Forelimb muscle (tissue), 1 donor: ENCODE results near the gene DIO1. TPM values are rescaled to one million over a fixed set of nuclear protein-coding genes. Genes with fewer than 3 reads are reported as not detected.

Experiments
- DNase-seq: peaks from one replicate; pipeline ENCODE4 v3.0.0-alpha.2; 2013; ENCODE audit warnings: low read depth
- polyA plus RNA-seq: library from polyadenylated mRNA; unstranded; fragments of 120-200 nt; gene quantifications from one replicate; pipeline ENCODE4 v1.2.1, GENCODE V29; 2013; ENCODE audit not compliant: insufficient read length

Gene DIO1
- polyA plus RNA-seq, 1 donor: 0.37 TPM

DNA sequence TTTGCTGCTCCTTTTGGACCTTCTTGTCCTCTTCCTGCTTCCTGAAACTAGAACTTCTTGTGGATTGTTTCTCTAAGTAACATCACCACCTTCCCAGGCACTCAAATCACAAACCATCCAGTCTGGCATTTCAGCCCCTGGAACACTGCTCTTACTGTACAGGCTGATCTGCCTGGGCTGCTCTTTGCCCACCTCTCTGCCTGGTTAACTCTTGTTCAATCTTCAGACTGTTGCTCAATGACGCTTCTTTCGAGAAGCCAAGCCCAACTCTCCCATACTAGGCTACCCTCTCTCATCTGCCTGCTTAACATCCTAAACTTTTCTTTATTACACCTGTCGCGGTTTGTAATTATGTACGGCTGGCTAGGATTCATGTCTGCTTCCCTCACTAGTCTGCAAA, 657 bp downstream of the DIO1 start:
- no peak for DNase-seq

DNA sequence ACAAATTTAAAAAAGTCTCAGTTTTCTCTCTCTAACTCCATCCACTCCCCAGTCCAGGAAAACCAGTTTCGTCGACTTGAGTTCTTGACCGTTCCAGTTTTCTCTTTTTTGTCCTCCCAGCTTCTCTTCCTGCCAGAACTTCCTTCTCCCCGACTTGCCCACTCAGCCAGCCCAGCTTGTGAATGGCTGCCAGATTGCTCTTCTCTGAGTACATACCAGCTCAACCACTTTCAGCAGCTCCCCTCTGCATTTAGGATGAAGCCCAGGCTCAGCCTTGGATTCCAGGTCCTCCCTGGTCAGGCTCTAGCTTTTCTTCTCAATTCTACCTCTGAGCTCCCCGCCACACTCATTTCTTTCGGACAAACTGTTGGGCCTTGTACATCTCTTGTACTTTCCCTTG, 1.4 kb downstream of the DIO1 start:
- DNase-seq: no peak

DNA sequence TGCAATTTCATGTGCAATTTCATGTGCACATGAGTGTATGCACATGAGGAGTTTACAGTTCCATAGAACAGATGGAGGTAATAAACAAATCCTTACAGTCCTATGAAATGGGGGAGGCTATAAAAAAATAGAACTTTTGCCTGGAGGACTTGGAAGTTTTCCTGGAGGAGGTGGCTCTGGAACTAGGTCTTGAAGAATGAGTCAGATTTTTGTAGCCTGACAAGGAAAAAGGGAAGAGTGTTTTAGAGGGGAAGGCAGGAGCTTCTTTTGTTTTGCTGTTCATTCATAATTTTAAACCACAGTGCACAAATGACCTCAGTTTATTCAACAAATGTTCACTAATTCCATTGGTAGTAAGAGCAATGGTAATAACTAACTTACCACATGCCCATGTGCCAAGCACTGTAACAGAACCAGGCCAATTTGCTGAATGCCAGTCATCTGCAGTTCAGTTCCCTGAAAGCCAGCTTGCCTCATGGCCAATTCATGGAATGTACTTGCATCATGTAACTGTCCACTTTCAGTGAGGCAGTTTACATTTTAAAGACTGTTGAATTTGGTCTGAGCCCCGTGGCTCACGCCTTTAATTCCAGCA, 2.7 kb downstream of the DIO1 start:
- DNase-seq: no peak

DNA sequence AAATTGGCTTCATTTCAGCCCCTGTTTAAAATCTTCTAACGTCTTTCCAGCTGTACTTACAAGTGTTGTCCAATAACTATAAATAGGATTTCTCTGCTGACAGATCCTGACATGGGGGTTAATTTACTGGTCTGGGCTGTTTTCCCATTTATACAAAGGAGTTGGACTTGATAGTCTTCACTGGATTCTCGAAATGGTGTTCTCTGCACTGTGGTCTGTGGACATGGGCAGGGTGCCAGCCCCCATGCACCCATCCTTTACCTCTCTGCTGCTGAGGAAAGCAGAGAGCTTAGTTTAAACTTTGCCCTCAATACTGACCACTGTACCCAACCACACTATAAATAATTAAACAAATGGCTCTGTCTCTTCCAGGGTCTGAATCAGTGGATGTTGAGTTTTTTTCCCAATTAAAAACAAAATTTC, 5.2 kb downstream of the DIO1 start:
- no peak for DNase-seq

DNA sequence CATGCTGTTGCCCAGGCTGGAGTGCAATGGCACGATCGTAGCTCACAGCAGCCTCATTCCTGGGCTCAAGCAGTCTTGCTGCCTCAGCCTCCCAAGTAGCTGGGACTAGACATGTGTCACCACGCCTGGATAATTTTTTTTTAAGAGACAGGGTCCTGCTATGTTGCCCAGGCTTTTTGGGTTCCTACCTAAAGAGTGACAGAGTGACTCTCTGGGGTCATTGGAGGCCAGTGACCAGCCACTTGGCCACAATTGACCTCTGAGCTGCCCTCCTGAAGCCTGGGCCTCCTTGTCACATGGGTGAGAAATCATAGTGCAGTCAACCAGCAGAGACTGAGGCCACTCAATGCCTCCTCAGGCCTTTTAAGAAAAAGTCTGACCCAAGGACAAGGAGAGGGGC, 5.7 kb downstream of the DIO1 start:
- DNase-seq: no peak

DNA sequence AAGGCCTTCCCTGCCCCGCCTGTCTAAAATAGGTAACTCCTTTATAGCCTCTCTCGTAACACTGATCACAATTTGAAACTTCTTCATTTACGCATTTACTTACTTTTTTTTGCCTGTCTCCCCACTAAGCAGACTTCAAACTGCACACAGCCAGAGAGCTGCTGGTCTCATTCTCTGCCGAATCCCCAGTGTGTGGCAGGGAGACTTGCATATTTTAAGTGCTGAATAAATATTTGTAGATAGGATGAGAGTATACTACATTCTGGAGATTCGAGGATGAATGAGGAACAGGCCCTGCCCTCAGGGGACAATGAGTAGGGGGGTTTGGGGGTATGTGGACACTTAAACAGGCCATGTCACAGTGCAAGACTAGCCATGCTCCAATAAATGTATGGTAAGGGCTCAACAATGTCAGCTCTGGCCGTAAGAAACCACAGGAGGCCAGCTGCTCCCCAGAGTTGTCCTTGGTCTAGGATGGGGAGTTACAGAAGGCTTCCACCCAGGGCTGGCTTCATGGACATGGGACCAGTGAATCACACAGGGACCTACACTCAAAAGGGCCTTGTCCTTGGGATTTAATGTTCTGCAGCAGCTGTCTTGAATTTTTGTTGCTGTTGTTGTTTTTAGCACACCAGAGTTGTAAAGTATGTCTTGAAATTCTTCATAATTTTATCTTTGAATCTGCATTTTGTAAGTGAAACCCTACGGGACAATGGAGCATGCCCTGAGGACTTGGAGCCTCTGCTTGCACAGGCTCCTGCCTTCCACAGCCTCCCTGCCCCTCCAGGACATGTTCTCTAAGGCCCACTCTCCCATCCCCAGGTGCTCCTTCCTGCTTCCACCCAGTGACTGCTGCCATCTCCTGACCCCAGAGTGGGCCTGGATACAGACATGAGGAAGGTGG, 8.5 kb downstream of the DIO1 start:
- DNase-seq: no peak

DNA sequence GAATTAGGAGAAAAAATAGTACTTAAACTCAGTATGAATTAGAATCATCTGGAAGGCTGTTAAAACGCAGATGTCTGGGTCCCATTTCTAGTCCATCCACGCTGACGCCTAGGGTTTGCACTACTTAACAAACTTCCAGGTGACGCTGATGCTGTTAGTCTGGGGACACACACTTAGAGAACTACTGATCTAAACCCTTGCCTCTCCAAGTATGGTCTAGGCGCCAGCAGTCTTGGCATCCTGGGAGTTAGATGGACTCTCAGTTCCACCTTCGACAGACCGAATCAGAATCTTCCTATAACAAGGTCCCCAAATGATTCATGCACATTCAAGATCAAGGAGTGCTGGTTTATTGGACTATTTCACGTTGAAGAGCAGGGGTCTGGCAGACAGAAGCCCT, 11.5 kb downstream of the DIO1 start:
- DNase-seq: no peak

DNA sequence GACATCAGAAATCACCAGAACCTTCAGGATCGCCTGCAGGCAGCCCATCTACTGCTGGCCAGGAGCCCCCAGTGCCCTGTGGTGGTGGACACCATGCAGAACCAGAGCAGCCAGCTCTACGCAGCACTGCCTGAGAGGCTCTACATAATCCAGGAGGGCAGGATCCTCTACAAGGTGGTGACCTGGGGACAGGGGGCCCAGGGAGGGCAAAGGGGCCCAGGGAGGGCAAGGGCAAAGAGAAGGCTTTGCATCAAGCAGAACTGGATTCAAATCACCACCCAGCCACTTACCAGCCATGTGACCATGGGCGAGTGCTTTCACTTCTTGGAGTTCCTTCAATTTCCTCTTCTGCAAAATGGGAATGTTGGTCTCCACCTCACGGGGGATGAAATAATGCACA, 12.1 kb downstream of the DIO1 start:
- no peak for DNase-seq

DNA sequence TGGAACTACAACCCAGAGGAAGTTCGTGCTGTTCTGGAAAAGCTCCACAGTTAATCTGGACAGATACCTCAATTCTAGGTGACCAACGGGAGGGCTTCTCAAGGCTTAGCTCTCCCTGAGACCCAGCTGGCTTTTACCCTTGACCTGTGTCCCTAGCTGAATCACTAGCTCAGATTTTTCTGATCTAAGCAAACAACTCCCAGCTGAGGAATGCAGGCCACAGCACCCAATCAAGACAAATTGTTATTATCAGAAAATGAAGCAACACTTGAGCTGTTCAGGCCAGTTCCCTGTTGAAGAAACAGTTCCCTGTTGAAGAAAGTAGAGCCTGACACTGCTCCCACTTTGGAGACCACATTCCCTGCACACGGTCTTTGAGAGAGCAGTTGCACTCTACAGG, 16.0 kb downstream of the DIO1 start:
- DNase-seq: no peak

DNA sequence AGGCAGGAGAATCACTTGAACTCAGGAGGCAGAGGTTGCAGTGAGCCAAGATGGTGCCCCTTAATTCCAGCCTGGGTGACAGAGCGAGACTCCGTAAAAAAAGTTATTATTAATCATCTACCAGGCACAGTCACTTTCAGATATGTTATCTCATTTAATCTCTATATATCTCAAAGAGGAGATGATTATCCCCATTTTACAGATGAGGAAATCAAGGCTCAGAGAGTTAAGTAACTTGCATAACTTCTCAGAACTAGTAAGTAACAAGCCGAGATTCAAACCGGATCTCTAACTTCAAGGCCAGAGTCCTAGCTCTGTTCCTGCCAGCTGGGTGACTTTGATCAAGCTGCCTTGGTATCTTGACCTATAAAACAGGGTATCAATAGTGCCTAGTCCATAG, 17.5 kb downstream of the DIO1 start:
- no peak for DNase-seq

DNA sequence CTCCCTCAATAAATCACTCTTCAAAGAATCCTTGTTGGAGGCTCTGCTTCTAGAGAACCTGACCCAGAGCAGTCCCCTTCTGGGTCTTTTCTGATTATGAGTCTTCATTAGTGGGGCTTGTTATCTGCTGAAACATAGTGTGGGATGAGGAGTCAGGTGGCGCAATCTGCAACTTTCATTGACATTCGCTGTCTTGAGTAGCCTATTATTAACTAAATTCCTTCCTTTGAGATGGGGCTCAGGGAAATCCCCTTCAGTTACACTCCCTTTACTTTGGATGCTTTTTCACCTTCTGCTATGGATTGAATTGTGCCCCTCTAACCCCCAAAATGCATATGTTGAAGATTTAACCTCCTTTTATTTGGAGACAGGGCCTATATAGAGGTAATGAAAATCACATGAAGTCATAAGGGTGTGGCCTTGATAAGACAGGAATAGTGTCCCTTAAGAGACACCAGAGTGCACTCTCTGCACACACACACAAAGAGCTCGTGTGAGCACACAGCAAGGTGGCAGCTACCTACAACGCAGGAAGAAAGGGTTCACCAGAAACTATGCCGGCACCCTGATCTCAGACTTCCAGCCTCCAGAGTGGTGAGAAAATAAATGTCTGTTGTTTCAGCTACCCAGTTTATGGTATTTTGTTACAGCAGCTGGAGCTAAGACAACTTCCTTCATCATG, 19.5 kb downstream of the DIO1 start:
- DNase-seq: no peak

DNA sequence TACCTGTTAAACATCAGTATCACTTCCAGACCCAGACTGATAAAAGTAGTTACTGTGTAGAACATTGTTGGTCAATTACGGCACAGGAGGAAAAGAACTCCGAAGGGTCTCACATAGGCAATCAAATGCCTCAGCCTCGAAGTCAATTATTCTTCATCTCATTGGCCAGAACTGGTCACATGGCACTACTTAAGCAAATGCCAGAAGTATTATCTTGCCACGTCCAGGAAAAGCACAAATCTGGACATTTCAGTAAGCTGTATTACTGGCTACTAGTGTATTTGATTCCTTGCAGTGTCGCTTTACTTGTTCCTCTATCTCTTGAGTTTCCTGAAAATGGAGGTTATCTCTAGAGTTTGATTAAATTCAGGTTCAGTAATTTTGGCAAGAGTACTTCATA, 24.4 kb downstream of the DIO1 start:
- DNase-seq: no peak

DNA sequence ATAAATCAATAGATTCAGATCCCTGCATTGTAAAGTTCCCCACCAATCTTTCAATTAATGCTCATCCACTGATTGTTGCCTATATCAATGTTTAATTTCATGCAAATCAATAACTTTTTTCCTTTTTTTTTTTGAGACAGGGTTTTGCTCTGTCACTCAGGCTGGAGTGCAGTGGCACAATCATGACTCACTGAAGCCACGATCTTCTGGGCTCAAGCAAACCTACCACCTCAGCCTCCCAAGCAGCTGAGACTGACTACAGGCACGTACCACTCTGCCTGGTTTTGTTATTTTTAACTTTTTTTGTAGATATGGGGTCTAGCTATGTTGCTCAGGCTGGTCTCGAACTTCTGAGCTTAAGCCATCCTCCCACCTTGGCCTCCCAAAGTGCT, 25.7 kb downstream of the DIO1 start:
- no peak for DNase-seq

DNA sequence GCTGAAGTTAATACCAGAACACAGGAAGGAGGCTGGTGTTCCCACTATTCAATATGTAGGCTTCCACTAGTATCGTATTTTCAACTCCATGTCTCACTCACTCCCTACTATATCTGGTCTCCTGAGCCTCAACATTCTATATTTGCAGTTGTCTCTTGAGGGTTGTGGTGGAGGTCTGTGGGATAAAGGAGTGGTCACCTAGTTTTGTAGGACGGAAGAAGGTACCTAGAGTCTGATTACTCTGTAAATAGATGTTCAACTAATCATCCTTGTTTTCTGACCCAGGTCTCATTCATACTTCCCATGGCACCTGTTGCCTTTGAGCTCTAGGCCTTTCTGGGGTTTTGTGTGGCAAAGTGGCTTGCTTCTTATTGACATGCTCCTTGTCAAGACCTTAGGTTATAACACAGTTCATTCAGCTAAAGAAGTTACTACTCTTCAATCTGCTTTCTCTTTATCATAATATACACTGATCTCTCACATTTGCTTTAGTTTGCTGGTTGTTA, 33.4 kb downstream of the DIO1 start:
- DNase-seq: no peak

DNA sequence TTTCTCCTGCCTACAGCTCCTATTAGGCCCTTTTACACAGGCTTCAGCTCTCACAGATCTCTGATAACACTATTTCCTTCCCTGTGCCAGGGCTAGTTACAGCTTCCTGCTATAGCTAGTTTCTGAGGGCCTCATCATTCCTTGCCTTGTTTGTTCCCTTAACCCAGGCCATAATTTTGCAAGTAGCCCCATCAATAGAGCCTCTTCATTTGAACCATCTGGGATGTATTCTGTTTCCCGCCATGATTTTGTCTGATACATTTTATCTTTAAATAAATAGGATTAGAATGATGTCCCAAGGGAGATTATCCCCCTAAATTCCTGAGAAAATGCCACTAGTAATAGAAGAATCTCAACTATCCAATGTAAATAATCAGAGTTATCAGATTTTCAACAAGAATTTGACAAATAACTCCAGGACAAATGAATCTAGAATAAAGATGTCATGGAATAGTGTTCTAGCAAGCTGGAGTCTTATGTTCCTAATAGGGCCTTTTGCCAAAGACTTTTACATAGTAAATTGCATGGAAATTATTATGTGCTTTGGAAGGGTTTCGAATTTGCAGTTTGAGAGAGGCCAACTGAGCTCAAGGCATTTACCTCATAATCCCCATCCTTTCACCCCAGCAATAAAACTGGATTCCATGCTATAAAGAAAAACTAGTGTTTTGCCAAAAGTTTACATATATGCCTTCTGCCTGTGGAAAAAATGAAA, 35.4 kb downstream of the DIO1 start:
- no peak for DNase-seq

DNA sequence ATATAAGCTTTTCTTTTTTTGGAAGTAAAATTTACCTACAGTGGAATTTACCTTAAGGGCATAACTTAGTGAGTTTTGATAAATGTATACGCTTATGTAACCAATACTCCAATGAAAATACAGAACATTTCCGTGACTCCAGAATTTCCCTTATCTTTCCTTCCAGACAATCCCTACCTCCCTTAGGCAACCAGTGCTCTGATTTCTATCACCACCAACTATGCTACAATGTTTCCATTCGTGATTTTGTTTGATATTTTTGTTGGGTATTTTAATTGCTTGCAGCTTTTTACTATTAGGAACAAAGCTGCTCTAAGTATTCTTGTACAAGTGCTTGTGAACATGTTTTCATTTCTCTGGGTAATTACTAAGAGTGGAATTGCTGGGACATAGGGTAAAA, 36.9 kb downstream of the DIO1 start:
- no peak for DNase-seq

DNA sequence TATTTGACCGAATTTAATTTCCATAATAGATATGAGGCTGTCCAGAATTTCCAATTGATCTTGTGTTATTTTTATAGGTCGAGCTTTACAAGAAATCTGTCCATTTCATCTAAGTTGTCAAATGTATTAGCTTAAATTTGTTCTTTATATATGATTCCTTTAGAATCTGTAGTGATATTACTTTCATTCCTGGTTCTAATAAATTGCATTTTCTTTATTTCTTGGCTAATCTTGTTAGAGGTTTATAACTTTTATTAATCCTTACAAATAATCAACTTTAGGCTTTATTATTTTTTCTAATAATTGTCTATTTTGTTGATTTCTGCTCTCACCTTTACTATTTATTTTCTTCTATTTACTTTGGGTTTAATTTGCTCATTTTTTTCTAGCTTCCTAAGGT, 37.5 kb downstream of the DIO1 start:
- DNase-seq: no peak

DNA sequence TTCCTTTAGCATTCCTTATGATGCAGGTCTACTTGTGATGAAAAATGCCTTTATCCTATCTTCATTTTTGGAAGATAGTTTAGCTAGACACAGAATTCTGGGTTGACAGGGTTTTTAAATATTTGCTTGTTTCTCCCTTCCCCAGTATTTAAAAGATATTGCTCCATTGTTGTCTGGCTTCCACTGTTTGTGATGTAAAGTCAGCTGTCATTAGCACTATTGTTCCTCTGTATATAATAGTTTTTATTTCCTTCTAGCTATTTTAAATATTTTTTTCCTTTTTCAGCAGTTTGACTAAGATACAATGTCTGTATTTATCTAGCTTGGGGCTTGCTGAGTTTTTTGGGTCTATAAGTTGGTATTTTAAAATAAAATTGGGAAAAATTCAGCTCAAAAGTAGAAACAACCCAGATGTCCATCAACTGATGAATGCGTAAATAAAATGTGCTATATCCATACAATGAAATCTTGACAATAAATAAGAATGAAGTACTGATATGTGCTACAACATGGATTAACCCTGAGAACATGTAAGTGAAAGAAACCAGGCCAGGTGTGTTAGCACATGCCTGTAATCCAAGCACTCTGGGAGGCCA, 40.3 kb downstream of the DIO1 start:
- no peak for DNase-seq

DNA sequence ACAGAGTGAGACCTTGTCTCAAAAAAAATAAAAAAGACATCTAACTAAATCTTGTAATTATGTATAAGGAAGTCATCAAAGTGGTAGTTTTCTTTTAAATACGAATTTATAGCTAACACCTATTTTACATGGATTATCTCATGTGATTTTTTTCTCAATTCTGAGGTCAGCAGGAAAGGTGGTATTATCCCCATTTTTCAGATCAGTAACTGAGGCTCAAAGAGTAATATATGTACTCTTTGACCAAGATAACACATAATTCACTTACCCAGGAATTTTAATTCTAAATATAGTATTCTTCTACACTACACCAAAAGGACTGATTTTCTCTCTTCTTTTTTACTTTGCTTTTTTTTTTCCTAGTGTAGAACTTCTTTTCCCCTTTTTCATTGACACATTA, 42.4 kb downstream of the DIO1 start:
- no peak for DNase-seq

DNA sequence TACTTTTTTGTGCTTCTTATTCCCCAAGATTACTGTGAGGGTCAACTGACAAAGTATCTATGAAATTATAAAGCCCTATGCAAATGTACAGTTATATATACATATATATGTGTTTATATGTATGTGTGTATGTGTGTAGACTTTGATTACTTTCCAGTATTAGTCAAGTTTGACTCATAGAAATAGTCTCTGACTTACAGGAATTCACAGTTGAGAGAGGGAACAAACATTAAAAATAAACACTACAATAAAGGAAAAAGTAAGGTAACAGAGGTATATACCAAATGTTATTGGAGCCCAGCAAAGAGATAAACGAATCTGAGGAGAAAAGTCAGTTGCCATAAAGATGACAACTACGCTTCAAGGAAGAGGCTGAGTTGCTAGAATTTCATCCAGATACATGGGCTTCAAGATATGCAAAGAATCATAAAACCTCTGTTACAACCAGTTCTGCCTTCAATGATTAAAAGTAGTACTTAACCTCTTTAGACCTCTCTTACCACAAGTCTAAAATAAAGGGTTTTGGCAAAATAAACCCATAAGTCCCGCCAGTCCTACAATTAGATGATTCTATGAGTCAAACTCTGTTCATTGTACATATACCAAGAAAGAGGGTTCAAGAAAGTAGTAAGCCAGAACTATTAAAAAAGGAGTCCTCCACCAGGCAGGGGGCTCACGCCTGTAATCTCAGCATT, 44.3 kb downstream of the DIO1 start:
- DNase-seq: no peak
